ENCODE measurements around the gene SFMBT1. TPM values are rescaled to one million over a fixed set of nuclear protein-coding genes. Genes with fewer than 3 reads are reported as not detected.
"Not testable (repeated sequence)": the region's sequence is repeated elsewhere in the genome, so short reads cannot be mapped to it uniquely, and the experiment has no call there.

SFMBT1 gene
- total RNA-seq, 1 experiment from 2014 or later = 3.5 TPM

- DNase-seq = no peak
- no peaks in the 10 kb centered on the region for H3K36me3 ChIP-seq
- no peaks in the 10 kb centered on the region for H3K9me3 ChIP-seq
- H3K4me3 ChIP-seq = no peak overlapping the region
- no peaks in the 10 kb centered on the region for H3K27me3 ChIP-seq
Observed at GRCh38 chr3:53074761-53075742, 29.2 kb upstream of the SFMBT1 start.

- no peaks in the 10 kb centered on the region for H3K27me3 ChIP-seq
- H3K36me3 ChIP-seq = no peaks in the 10 kb centered on the region
- H3K4me3 ChIP-seq = no peak overlapping the region
- no peaks in the 10 kb centered on the region for H3K9me3 ChIP-seq
- DNase-seq = no peak
Observed at GRCh38 chr3:53074366-53074696, 28.5 kb upstream of the SFMBT1 start.

GRCh38 chr3:53073553-53074365 lies 27.9 kb upstream of the SFMBT1 start:
- H3K36me3 ChIP-seq = no peaks in the 10 kb centered on the region
- H3K4me3 ChIP-seq = no peak overlapping the region; the same call in 1 of the 2 replicates
- no peaks in the 10 kb centered on the region for H3K9me3 ChIP-seq
- no peak for DNase-seq
- H3K27me3 ChIP-seq = no peaks in the 10 kb centered on the region

GRCh38 chr3:53072653-53073552 lies 27.0 kb upstream of the SFMBT1 start:
- no peaks in the 10 kb centered on the region for H3K9me3 ChIP-seq
- no peaks in the 10 kb centered on the region for H3K27me3 ChIP-seq
- peak; percentile 75 for DNase-seq
- H3K36me3 ChIP-seq = no peaks in the 10 kb centered on the region
- peak overlapping the region; percentile 39 for H3K4me3 ChIP-seq

- no peaks in the 10 kb centered on the region for H3K27me3 ChIP-seq
- no peak overlapping the region for H3K4me3 ChIP-seq
- H3K9me3 ChIP-seq = no peaks in the 10 kb centered on the region
- DNase-seq = no peak
- H3K36me3 ChIP-seq = no peaks in the 10 kb centered on the region
Observed at GRCh38 chr3:53071882-53072431, 26.1 kb upstream of the SFMBT1 start.

GRCh38 chr3:53069422-53070068 lies 23.7 kb upstream of the SFMBT1 start:
- DNase-seq = no peak
- no peaks in the 10 kb centered on the region for H3K27me3 ChIP-seq
- H3K4me3 ChIP-seq = no peak overlapping the region
- H3K36me3 ChIP-seq = no peaks in the 10 kb centered on the region
- no peaks in the 10 kb centered on the region for H3K9me3 ChIP-seq

GRCh38 chr3:53068176-53068575 lies 22.3 kb upstream of the SFMBT1 start:
- Histone ChIP-seq H3K9me3 (no peaks in the 10 kb centered on the region), H3K36me3 (no peaks in the 10 kb centered on the region), H3K27me3 (no peaks in the 10 kb centered on the region), H3K4me3 (no peak overlapping the region)
- DNase-seq = no peak

GRCh38 chr3:53067567-53067966 lies 21.7 kb upstream of the SFMBT1 start:
- DNase-seq = no peak
- H3K4me3 ChIP-seq = no peak overlapping the region
- H3K9me3 ChIP-seq = no peaks in the 10 kb centered on the region

GRCh38 chr3:53065841-53066480 lies 20.1 kb upstream of the SFMBT1 start:
- no peak for DNase-seq
- H3K4me3 ChIP-seq = no peak overlapping the region
- no peaks in the 10 kb centered on the region for H3K27me3 ChIP-seq
- H3K9me3 ChIP-seq = no peaks in the 10 kb centered on the region
- H3K36me3 ChIP-seq = no peaks in the 10 kb centered on the region

More at GRCh38 chr3:53067567-53067966, 21.7 kb upstream of the SFMBT1 start:
- no peaks in the 10 kb centered on the region for H3K27me3 ChIP-seq
- H3K36me3 ChIP-seq = no peaks in the 10 kb centered on the region

GRCh38 chr3:53062905-53063304 lies 17.0 kb upstream of the SFMBT1 start:
- H3K4me3 ChIP-seq = no peak overlapping the region
- no peaks in the 10 kb centered on the region for H3K27me3 ChIP-seq
- no peaks in the 10 kb centered on the region for H3K9me3 ChIP-seq
- H3K36me3 ChIP-seq = no peaks in the 10 kb centered on the region
- DNase-seq = no peak

- DNase-seq = no peak
- Histone ChIP-seq H3K4me3 (no peak overlapping the region), H3K36me3 (no peaks in the 10 kb centered on the region), H3K27me3 (no peaks in the 10 kb centered on the region), H3K9me3 (no peaks in the 10 kb centered on the region)
Observed at GRCh38 chr3:53056442-53056841, 10.6 kb upstream of the SFMBT1 start.

- not testable (repeated sequence) for H3K36me3 ChIP-seq, H3K9me3 ChIP-seq, H3K27me3 ChIP-seq, H3K4me3 ChIP-seq, DNase-seq
Observed at GRCh38 chr3:53054233-53054632, 8.4 kb upstream of the SFMBT1 start.

- Histone ChIP-seq H3K4me3 (no peak overlapping the region), H3K9me3 (no peaks in the 10 kb centered on the region)
Observed at GRCh38 chr3:53051929-53052328, 6.1 kb upstream of the SFMBT1 start.

GRCh38 chr3:53049987-53050386 lies 4.1 kb upstream of the SFMBT1 start:
- H3K4me3 ChIP-seq = no peak overlapping the region
- no peak for DNase-seq
- no peaks in the 10 kb centered on the region for H3K27me3 ChIP-seq
- no peaks in the 10 kb centered on the region for H3K9me3 ChIP-seq
- no peaks in the 10 kb centered on the region for H3K36me3 ChIP-seq

More at GRCh38 chr3:53051929-53052328, 6.1 kb upstream of the SFMBT1 start:
- H3K36me3 ChIP-seq = no peaks in the 10 kb centered on the region
- DNase-seq = no peak
- no peaks in the 10 kb centered on the region for H3K27me3 ChIP-seq

Data from MG63 (cell line).